GM18517 (cell line): ENCODE measurements around the gene MOV10L1.
"Not testable (repeated sequence)": the region's sequence is repeated elsewhere in the genome, so short reads cannot be mapped to it uniquely, and the experiment has no call there.

Experiments used
- ATAC-seq: cut with Tn5 transposase; IDR thresholded peaks from one replicate; pipeline ENCODE4 v1.9.1; 2021; ENCODE audit warnings: mild to moderate bottlenecking, moderate library complexity; ENCODE audit not compliant: unreplicated experiment

Gene MOV10L1

DNA sequence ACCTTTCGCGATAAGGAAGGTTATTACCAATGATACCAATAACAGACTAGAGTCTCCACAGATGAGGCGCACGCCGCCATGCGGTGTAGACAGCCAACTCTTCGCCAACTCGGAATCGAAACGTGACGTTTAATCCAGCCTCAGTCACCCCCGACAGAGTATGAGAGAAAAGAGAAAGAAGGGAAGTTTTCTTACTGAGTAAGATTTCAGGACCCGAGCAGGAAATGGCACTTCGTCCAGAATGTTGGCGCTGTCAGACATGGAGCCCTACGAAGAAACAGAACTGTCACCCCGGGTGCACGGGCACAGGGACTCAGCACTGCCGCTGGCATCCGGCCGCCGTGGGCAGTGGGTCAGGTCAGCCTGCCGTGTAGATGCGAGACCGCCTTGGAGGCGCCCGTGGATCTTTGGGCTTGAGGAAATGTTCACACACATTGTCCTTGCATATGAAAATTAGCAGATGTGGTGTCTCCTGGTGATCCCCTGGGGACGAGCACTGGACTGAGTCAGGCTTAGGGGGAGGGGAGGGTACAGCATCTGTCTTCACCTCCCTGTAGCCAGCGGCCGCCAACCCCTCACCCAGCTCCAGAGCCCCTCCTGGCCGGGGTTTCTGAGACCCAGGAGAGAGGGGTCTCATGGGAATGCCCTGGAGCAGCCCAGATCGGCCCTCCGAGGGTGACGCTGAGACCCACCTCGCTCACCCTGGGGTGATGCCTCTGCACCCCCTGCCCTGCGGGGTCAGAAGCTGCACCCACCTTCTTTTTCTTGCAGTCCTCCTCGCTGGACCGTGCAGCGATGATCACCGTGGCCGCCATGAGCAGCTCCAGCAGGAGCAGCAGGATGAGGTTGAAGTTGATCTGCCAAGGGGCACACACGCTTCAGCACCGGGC is 12.9 kb upstream of the MOV10L1 start:
- ATAC-seq = no peak

DNA sequence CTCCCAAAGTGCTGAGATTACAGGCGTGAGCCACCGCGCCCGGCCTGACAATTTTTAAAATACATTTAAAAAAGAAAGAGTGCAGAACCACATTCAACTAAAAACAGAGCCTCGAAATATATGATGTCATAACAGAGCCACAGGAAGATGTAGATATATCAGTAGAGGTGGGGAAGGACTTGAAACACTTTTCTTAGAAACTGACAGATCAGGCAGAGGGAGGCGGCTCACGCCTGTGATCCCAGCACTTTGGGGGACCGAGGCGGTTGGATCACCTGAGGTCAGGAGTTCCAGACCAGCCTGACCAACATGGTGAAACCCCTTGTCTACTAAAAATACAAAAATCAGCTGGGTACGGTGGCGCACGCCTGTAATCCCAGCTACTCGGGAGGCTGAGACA is 11.6 kb upstream of the MOV10L1 start:
- ATAC-seq = no peak

DNA sequence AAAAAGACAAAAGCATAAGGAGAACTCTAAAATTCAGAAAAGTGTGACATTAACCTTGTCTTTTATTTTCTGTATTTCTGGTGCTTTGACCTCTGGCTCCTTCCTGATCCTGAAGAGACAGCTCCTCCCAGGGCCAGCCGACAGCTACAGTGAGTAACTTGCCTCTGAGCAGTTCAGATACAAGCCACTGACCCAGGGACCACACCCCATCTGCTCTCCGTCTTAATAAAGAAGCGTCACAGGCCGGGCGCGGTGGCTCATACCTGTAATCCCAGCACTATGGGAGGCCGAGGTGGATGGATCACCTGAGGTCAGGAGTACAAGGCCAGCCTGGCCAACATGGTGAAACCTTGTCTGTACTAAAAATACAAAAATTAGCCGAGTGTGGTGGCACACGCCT is 11.0 kb upstream of the MOV10L1 start:
- no peak for ATAC-seq

DNA sequence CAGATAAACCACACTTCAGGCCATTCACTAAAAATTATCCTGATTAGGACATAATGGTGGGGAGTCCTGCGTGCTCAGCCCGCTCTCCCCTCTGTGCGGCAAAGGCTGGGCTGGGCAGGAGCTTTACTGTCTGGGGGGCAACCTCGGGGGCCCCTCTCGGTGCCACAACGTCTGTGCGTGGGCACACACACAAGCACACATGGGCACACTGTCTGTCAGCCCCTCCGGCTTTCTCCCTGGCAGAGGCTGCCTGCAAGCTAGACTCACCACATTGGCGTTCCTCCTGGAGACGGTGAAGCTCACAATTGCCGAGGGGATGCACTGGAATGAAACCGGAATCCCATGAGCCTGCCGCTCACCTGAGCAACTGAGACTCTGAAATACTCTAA is 9.7 kb upstream of the MOV10L1 start:
- no peak for ATAC-seq

DNA sequence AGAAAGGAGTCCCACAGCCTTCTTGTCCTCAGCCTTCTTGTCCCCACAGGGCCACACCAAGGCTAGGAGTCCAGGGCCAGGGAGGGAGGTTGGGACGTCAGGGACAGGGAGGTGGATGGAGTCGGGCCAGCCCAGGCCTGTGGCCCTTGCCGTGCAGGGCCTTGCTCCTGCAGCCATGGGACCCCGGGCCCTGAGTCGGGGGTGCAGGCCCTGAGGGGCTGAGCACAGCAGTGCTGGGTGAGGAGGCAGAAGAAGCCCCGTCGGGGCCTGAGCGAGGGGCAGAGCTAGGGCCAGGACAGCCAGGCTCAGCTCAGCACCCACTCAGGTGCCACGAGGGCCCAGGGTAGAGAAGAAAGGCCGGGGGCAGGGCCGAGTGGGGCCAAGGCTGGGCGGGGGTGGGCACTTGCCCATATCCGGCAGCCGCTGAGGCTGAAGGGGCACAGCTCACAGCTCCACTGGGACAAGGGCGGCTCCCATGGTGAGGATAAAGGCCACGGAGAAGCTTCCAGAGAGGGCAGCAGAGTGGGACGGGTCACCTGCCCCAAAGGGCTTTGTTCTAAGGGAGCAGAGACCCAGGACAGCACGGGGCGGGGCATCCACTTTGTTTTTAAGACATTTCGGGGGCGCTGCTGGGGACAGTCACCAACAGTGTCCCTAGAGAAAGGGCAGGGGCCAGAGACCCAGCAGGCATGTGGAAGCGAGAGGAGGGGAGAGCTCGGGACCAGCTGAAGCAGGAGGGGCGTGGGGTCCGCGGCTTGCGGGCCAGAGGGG is 8.2 kb upstream of the MOV10L1 start:
- no peak for ATAC-seq

DNA sequence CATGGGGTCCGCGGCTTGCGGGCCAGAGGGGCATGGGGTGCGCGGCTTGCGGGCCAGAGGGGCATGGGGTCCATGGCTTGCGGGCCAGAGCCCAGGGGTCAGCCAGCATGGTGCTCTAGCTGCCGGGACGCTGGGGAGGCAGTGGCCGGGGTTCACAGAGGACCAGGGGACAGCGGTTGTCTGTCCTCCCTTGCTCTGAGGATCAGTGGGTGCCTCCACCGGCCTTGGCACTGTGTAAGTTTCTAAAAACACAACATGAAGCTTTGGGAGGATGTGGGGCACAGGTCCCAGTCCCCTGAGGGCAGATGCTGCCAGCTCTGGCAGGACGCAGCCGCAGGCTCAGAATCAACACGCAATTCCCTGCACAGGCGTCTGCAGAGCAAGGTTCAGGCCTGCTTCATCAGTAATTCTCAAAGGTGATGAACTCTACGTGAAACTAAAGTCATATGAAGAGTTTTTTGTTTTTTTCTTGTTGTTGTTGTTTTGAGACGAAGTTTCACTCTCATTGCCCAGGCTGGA is 7.5 kb upstream of the MOV10L1 start:
- ATAC-seq = no peak

DNA sequence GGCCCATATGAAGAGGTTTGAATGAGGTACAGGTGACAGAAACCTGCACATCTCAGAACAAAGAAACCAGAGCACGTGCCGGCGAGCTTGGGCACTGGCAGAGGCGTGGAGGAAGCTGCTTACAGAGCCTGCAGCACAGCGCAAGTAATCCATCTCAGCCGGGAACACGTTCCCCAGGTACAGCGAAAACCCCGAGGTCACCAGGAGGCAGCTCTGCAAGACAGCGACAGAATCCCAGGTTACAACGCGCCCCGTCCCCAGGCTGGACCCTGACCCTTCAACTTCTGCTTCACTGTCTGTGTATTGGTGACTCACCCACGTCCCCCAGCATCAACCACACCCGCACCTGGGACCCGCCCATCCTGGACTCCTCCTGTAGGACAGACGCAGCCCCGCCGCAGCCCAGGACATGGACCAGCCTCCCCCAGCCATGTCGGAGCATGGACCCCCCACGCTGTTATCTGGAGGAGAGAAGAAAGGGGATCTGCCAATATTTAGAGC is 6.8 kb upstream of the MOV10L1 start:
- no peak for ATAC-seq

DNA sequence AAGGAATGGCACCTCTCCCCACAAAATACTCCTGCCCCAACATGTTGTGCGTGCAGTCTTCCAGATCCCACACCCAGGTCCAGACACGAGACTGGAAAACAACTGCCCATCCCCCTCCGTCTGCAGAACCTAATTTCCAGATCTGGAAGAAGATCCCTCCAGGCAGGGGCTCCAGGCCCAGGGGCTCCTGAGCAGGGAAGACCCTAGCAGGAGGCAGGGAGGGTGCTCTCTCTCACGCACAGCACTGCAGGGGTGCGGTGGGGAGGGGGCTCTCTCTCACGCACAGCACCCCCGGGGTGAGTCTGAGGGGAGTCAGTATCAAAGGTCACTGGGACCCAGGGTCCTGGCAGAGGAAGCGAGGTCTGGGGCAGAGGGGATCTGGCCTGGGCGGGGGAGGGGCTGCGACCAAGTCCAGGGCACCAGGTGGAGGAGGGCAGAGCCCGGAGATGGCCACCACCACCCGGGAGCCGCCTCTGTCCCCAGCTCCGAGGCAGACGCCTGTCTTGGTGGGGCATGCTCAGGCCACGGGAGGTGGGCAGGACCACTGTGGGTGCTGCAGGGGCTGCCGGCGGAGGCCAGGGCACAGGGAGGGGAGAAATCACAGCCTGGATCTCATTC is 6.2 kb upstream of the MOV10L1 start:
- no peak for ATAC-seq

DNA sequence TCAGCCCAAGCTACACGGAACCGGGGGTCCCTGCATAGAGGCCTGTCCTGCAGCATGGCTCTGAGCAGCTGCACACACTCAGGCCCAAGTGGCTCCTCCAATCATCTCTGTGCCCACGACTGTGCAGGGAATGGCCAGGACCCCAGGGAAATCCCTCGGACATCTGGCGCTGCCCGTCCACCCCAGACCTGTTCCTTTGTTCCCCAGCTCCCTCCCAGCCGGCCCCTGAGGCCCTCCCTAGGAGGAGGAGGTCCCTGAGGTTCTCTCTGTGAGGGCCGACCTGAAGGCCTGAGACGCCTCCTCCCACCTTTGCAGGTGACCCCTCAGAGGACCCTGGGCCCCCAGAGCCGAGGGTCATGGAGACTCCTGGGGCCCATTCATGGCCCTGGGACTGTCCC is 5.7 kb upstream of the MOV10L1 start:
- no peak for ATAC-seq

DNA sequence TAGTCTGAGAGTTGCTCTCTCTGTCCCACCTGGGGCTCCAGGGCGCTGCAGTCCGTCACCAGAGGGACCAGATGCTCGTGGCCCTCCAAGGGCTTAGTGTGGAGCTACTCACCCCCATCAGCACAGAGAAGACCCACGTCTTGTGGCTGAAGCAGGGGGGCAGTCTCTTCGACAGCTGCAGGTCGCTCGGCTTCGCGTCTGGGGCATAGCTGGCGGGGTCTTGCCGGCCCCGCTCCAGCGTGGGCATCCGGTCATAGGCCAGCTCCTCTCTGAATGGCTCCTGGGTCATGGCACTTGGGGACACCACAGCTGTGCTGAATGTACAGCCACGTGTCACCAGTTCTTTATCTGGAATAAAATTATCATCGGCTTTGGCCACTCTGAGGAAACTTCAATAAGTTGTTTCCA is 5.2 kb upstream of the MOV10L1 start:
- ATAC-seq = no peak

DNA sequence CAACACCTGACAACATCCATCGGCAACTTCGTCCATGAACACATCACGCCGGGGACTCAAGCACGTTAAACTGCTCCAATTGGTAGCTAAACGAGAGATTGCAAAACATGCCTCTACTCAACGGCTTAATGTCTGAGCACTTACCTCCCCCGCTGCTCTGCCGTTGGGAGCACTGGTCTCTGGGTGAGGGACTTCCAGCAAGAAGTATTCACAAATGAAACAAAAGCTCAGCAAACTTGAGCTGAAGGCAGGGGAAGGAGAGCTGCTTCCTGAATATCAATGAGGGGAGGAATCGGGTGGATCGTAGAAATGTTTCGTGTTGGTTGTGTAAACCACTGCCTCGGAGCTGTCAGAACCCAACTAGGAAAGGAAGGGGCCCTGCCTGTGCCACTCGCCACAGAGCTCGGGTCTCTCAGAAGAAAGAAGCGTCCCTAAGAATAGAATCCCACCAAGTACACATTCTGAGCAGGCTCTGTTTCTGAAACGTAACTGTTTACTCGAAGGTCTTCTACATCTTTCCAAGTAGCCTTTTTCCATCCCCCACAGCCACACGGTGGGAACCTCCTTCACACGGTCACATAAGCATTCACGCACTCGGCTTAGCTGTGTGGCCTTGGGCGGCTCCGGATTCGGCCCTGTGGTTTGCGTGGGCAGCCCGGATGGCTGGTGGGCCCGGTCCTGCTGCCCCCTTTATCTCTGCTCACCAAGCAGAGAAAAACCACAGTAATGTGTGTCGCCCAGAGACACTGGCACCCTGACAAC is 4.4 kb upstream of the MOV10L1 start, which contains the start of gene MLC1:
Gene MLC1, minus strand, starts transcription at position 216 of the 762 bp plus-strand sequence. CDS start 524 bp downstream, outside the sequence.
- ATAC-seq = no peak

DNA sequence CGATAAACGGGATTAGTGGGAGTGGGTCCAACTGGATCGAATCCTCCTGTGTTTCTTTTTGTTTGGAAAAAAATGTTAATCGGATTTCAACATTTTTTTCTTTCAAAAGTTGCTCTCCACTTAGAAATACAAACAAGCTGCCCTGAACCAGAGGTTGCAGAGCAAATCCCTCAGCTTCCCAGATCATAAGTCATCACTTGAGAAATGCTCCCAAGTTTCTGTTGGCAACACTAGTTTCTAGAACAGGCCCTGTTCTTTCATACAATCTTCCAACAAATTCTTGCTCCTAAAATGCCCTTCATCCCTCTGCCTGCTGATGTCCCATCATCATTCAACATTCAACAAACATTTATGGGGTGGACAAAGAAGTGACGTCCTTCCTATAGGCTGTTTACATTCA is 3.3 kb upstream of the MOV10L1 start:
- no peak for ATAC-seq

DNA sequence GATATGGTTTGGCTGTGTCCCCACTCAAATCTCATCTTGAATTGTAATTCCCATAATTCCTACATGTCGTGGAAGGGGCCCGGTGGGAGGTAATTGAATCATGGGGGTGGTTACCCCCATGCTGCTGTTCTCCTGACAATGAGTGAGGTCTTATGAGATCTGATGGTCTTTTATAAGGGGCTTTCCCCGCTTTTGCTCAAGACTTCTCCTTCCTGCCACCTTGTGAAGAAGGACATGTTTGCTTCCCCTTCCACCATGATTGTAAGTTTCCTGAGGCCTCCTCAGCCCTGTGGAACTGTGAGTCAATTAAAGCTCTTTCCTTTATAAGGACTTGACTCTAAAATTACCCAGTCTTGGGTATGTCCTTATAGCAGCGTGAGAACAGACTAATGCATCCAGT is 2.8 kb upstream of the MOV10L1 start:
- ATAC-seq = not testable (repeated sequence)

DNA sequence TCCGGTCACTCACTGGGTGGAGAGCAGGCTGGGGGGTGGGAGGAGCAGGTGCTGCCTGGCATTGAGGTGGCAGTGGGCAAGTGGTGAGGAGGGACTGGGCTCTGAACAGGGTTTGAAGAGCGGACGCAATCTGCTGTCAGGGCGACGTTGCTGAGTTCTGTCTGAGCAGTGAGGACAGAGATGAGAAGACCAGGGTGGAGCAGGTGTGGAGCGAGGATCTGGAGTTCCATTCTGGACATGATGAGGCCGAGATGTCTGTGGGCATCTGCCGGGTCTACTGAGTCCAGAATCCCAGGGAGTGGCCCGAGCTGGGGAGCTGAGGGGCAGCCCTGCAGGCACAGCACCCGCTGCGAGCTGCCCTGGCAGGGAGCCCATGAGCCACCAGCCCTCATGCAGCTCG is 2.2 kb upstream of the MOV10L1 start:
- no peak for ATAC-seq

DNA sequence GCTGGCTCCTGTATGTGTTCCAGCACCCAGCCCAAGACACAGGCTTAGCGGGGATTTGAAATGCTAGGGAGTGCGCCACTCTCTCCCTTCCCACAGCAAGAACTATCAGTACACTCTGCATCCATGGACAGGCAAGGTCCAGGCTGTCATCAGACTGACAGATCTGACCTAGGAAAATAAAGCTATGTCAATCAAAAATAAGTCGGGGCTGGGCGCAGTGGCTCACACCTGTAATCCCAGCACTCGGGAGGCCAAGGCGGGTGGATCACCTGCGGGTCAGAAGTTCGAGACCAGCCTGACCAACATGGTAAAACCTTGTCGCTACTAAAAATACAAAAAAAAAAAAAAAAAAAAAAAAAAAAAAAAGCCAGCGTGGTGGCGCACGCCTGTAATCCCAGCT is 1.7 kb upstream of the MOV10L1 start:
- ATAC-seq = no peak

DNA sequence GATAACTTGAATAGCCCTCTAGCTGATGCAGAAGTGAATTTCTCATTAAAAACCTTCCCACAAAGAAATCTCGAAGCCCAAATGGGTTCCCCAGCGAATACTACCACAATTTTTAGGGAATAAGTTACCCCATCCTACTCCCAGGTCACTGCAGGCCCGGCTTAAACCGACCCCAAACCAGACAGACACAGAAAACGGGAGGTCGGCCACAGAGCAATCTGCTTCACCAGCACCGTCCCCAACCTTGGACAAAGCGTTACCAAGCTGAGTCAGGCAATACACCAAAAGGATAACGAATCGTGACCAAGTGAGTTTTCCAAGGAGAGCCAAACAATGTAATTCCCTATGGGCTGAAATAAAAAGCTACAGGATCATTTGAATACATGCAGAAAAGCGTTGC is 575 bp upstream of the MOV10L1 start:
- no peak for ATAC-seq

DNA sequence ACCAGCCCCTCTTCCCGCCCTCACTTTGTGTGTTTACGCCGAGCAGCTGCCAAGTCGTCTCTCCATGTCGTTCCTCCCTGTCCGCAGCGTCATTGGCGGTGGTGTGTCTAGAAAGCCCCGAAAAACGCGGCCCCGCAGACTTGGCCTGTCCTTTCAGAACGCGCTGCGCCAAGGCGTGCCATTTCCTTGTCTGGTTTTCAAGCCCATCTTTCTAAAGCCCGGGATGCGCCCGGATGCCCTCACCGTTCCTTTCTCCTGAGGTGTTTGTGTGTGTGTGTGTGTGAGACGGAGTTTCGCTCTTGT is 557 bp downstream of the MOV10L1 start:
- ATAC-seq = no peak

DNA sequence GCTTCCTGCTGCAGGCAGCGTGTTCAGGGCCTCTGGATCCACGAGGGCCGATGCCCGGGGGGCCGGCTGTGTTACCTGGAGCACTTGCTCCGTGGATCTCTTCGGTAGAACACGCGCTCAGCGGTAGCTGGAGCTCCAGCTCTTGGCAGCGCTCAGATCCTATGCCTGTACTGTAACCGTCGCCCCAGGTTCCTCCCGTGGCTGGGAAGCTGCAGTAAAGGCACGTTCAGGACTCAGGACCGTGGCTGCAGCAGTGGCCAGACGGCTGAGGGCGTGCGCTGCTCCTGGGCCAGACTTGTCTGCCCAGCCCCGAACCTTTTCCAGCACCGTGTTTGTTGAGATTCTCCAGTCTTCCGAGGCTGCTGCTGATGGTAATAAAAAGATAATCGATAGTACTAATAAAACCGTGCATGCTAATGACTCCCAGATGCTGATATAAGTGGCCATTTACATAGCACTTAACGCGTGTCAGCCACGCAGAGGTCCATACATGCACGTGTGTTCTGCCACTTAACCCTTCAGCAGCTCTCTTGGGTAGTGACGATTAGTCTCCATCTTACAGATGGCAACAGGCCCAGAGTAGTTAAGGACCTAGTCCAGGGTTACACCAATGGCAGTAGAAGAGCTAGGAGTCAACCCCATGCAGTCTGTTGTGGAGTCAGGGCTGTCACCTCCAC is 1.4 kb downstream of the MOV10L1 start:
- no peak for ATAC-seq

DNA sequence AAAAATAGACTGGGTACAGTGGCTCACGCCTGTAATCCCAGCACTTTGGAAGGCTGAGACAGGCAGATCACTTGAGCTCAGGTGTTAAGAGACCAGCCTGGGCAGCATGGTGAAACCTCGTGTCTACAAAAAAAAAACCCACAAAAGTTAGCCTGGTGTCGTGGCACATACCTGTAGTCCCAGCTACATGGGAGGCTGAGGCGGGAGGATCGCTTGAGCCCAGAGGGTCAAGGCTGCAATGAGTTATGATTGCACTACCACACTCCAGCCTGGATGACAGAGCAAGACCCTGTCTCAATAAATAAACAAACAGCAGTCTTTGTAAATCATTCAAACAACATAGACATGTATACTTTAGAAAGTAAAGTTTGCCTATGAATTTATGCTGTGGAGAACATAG is 2.5 kb downstream of the MOV10L1 start:
- no peak for ATAC-seq

DNA sequence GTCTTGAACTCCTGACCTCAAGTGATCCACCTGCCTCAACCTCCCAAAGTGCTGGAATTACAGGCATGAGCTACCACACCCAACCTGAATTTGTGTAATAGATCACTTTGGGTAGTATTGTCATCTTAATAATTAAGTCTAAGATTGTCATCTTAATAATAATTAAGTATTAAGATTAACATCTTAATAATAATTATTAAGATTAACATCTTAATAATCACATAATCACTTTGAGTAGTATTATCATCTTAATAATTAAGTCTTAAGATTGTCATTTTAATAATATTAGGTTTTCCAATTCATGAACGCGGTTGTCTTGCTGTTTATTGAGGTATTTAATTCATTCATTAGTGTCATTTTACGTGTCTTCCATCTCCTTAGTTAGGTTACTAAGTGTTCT is 8.2 kb downstream of the MOV10L1 start:
- no peak for ATAC-seq
